HCT116 (cell line): ENCODE measurements around the gene OXER1.

Experiments
- CTCF ChIP-seq, 3 experiments: fragments of 200-600 bp in 1 of 3; sonication (generic) in 1 of 3; IDR thresholded peaks in 2 of 3; conservative IDR thresholded peaks in 1 of 3; 2 replicates each; pipeline ENCODE4 v1.5.1; 2012 to 2017; ENCODE audit warnings: low read depth in 2 of 3, low read length in 2 of 3, antibody characterized with exemption in 1 of 3, borderline replicate concordance in 1 of 3, control low read depth in 1 of 3, mild to moderate bottlenecking in 1 of 3, mixed read lengths in 1 of 3, mixed run types in 1 of 3, moderate library complexity in 1 of 3; ENCODE audit not compliant: insufficient read depth in 1 of 3
- ELF1 ChIP-seq: IDR thresholded peaks from 2 replicates; pipeline ENCODE4 v1.6.1; 2012; ENCODE audit warnings: low read depth, borderline replicate concordance
- MAX ChIP-seq: IDR thresholded peaks from 2 replicates; pipeline ENCODE4 v1.6.1; 2012
- POLR2A ChIP-seq: IDR thresholded peaks from 2 replicates; pipeline ENCODE4 v1.7.0; 2011; ENCODE audit warnings: borderline replicate concordance; ENCODE audit not compliant: insufficient read depth, insufficient read length; ENCODE audit errors: extremely low read depth
- RAD21 ChIP-seq: IDR thresholded peaks from 2 replicates; pipeline ENCODE4 v1.6.1; 2012; ENCODE audit warnings: low read depth, mild to moderate bottlenecking
- TF ChIP-seq, protein P1 (sequence below): IDR thresholded peaks from 2 replicates; pipeline ENCODE4 v1.6.1; 2012

DNA sequence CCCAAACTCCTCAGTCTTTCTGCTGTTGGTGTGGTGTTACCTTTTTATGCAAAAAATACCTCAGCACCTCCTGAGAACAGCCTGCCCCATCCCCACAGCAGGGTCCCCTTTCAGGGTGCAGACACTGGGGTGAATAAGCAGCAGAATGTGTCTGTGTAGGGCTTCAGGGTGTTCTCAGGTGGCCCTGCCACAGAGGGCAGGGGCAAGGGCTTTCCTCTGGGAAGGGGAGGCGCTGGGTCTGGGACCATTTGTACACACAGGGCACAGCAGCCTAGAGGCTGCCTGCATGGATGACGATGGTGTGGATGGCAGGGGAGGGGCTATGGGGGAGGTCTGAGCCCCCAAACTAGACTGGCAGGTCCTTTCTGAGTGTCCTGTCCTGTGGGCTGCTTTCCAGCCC is 25.8 kb upstream of the OXER1 start:
- TF ChIP-seq ELF1 (no peak), MAX (no peak), RAD21 (no peak), POLR2A (no peak), CTCF (IDR thresholded peaks at IDR 0.05 in 2 of 3, conservative IDR thresholded peaks at IDR 0.05 in 1 of 3; ENCODE audit: borderline replicate concordance in 1 of 3, insufficient read depth in 1 of 3, low read depth in 2 of 3, low read length in 2 of 3) (no peak)
- TF ChIP-seq, protein P1, sequence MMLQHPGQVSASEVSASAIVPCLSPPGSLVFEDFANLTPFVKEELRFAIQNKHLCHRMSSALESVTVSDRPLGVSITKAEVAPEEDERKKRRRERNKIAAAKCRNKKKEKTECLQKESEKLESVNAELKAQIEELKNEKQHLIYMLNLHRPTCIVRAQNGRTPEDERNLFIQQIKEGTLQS: no peak
